ENCODE data around the gene APRT. TPM values are rescaled to one million over a fixed set of nuclear protein-coding genes. Genes with fewer than 3 reads are reported as not detected.
A peak's percentile ranks its signal among the peaks of the same experiment; 100 is the strongest.

The APRT gene
- total and polyA plus RNA-seq, 10 of the 15 experiments (the other 5 are each of a cell fraction or from before 2014, with no cell fraction given), result 30.6 to 495 (median 166) TPM

DNA sequence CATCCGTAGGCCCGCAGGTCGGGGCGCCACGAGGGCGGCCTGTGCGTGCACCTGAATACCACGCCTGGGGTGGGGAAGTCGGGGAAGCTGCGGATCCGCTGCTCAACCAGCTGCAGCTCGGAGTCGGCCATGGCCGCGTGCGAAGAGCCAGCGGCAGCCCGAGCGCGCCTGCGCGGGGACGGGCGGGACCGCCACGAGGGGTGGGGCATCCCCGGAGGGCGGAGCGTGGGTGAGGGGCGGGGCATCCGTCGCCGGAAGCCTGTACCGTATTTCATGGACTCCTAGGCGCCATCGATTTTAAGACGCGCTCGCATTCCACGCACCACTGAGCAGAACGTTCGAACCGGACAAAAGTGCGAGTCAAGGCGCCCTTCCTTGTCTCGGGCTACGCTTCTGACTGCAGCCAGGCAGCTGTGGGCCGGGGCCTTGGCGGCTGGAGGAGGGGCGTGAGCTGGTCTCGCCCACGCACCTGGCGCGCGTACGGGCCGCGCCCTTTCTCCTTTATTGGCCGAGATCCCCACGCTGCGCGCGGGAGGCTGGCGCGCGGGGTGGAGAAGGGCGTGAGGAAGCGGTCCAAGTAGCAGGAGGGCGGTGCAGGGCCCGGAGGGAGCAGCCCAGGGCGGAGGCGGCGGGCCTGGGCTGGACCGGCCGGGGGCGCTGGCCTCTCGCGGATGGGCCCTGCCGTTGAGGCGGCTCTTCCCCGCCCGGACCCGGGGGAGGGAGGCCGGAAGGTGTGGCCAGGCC, at the start of gene APRT (continued):
- TF ChIP-seq, protein P1, sequence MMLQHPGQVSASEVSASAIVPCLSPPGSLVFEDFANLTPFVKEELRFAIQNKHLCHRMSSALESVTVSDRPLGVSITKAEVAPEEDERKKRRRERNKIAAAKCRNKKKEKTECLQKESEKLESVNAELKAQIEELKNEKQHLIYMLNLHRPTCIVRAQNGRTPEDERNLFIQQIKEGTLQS (IDR thresholded peaks at IDR 0.05; ENCODE audit: borderline replicate concordance, extremely low read depth, low read depth, low read length), result no peak
- TF ChIP-seq RUNX3 (IDR thresholded peaks at IDR 0.05; ENCODE audit: low read length) (no peak), TARDBP (IDR thresholded peaks at IDR 0.05; ENCODE audit: borderline replicate concordance) (no peak), POLR2AphosphoS5 (IDR thresholded peaks at IDR 0.05; ENCODE audit: low read length) (peak; percentile 89), RCOR1 (conservative IDR thresholded peaks at IDR 0.05; ENCODE audit: low read depth, low read length) (0 out of 2 replicates have a peak, but pooled peaks have one; percentile 28), CHD4 (IDR thresholded peaks at IDR 0.05) (no peak), MXI1 (IDR thresholded peaks at IDR 0.05; ENCODE audit: low read depth, low read length) (peak; percentile 61; the same call in 1 of the 2 replicates), IRF4 (IDR thresholded peaks at IDR 0.05; ENCODE audit: low read depth, low read length) (no peak), DPF2 (IDR thresholded peaks at IDR 0.05) (peak; percentile 83), MYC (IDR thresholded peaks at IDR 0.05; ENCODE audit: insufficient read depth, insufficient read length, insufficient replicate concordance, low read length, severe bottlenecking) (peak; percentile 85), ATF7 (IDR thresholded peaks at IDR 0.05; ENCODE audit: low read depth) (no peak), YY1 (IDR thresholded peaks at IDR 0.05; ENCODE audit: low read depth, low read length) (peak; percentile 94), NBN (IDR thresholded peaks at IDR 0.05) (peak; percentile 80), NFXL1 (IDR thresholded peaks at IDR 0.05; ENCODE audit: borderline replicate concordance) (no peak), ZBED1 (IDR thresholded peaks at IDR 0.05; ENCODE audit: borderline replicate concordance) (no peak; the same call in 1 of the 2 replicates), POLR2A (IDR thresholded peaks at IDR 0.05; ENCODE audit: low read depth, low read length) (peak; percentile 91), ZNF217 (IDR thresholded peaks at IDR 0.05) (peak; percentile 76; the same call in 1 of the 2 replicates)
- TF ChIP-seq, protein P2, sequence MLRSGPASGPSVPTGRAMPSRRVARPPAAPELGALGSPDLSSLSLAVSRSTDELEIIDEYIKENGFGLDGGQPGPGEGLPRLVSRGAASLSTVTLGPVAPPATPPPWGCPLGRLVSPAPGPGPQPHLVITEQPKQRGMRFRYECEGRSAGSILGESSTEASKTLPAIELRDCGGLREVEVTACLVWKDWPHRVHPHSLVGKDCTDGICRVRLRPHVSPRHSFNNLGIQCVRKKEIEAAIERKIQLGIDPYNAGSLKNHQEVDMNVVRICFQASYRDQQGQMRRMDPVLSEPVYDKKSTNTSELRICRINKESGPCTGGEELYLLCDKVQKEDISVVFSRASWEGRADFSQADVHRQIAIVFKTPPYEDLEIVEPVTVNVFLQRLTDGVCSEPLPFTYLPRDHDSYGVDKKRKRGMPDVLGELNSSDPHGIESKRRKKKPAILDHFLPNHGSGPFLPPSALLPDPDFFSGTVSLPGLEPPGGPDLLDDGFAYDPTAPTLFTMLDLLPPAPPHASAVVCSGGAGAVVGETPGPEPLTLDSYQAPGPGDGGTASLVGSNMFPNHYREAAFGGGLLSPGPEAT (IDR thresholded peaks at IDR 0.05; ENCODE audit: low read depth), result 0 out of 2 replicates have a peak, but pooled peaks have one; percentile 37
- TF ChIP-seq, protein P3, sequence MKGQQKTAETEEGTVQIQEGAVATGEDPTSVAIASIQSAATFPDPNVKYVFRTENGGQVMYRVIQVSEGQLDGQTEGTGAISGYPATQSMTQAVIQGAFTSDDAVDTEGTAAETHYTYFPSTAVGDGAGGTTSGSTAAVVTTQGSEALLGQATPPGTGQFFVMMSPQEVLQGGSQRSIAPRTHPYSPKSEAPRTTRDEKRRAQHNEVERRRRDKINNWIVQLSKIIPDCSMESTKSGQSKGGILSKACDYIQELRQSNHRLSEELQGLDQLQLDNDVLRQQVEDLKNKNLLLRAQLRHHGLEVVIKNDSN (IDR thresholded peaks at IDR 0.05; ENCODE audit: borderline replicate concordance, extremely low read length, insufficient read depth, low read depth, low read length), result peak; percentile 19
- TF ChIP-seq, protein P4, sequence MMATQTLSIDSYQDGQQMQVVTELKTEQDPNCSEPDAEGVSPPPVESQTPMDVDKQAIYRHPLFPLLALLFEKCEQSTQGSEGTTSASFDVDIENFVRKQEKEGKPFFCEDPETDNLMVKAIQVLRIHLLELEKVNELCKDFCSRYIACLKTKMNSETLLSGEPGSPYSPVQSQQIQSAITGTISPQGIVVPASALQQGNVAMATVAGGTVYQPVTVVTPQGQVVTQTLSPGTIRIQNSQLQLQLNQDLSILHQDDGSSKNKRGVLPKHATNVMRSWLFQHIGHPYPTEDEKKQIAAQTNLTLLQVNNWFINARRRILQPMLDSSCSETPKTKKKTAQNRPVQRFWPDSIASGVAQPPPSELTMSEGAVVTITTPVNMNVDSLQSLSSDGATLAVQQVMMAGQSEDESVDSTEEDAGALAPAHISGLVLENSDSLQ (IDR thresholded peaks at IDR 0.05), result no peak
- TF ChIP-seq, protein P5, sequence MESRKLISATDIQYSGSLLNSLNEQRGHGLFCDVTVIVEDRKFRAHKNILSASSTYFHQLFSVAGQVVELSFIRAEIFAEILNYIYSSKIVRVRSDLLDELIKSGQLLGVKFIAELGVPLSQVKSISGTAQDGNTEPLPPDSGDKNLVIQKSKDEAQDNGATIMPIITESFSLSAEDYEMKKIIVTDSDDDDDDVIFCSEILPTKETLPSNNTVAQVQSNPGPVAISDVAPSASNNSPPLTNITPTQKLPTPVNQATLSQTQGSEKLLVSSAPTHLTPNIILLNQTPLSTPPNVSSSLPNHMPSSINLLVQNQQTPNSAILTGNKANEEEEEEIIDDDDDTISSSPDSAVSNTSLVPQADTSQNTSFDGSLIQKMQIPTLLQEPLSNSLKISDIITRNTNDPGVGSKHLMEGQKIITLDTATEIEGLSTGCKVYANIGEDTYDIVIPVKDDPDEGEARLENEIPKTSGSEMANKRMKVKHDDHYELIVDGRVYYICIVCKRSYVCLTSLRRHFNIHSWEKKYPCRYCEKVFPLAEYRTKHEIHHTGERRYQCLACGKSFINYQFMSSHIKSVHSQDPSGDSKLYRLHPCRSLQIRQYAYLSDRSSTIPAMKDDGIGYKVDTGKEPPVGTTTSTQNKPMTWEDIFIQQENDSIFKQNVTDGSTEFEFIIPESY (IDR thresholded peaks at IDR 0.05), result no peak
- TF ChIP-seq, protein P6, sequence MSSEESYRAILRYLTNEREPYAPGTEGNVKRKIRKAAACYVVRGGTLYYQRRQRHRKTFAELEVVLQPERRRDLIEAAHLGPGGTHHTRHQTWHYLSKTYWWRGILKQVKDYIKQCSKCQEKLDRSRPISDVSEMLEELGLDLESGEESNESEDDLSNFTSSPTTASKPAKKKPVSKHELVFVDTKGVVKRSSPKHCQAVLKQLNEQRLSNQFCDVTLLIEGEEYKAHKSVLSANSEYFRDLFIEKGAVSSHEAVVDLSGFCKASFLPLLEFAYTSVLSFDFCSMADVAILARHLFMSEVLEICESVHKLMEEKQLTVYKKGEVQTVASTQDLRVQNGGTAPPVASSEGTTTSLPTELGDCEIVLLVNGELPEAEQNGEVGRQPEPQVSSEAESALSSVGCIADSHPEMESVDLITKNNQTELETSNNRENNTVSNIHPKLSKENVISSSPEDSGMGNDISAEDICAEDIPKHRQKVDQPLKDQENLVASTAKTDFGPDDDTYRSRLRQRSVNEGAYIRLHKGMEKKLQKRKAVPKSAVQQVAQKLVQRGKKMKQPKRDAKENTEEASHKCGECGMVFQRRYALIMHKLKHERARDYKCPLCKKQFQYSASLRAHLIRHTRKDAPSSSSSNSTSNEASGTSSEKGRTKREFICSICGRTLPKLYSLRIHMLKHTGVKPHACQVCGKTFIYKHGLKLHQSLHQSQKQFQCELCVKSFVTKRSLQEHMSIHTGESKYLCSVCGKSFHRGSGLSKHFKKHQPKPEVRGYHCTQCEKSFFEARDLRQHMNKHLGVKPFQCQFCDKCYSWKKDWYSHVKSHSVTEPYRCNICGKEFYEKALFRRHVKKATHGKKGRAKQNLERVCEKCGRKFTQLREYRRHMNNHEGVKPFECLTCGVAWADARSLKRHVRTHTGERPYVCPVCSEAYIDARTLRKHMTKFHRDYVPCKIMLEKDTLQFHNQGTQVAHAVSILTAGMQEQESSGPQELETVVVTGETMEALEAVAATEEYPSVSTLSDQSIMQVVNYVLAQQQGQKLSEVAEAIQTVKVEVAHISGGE (CRISPR knock-in tag; IDR thresholded peaks at IDR 0.05), result no peak

Measured in GM12878 (cell line).